ENCODE measurements around the gene SULT2A1. TPM values are rescaled to one million over a fixed set of nuclear protein-coding genes. Genes with fewer than 3 reads are reported as not detected.

SULT2A1 gene
- total RNA-seq, 6 experiments from 2014 or later: 156 to 1,019 (median 382) TPM

GRCh38 chr19:47842941-47843340 is 43.2 kb downstream of the SULT2A1 start:
- TF ChIP-seq POLR2A (IDR thresholded peaks at IDR 0.05) (no peak), CTCF (IDR thresholded peaks at IDR 0.05) (no peak)
- H3K27ac ChIP-seq: no peak overlapping the region
- WGBS (ENCODE audit: insufficient coverage, low coverage, low lambda C conversion rate, missing lambda C conversion rate): 25% methylated on average over 2 of the region's 5 CpGs
- ATAC-seq (no peak), DNase-seq (no peak)
- no peaks in the 10 kb centered on the region for H3K27me3 ChIP-seq
- H3K4me1 ChIP-seq: no peaks in the 10 kb centered on the region
- no peaks in the 10 kb centered on the region for H3K36me3 ChIP-seq
- no peak overlapping the region for H3K4me3 ChIP-seq
- no peaks in the 10 kb centered on the region for H3K9me3 ChIP-seq
- intact Hi-C loops (cut with DNase I): no loop called here

- Histone ChIP-seq H3K4me1 (no peaks in the 10 kb centered on the region), H3K27me3 (no peaks in the 10 kb centered on the region), H3K9me3 (no peaks in the 10 kb centered on the region), H3K4me3 (no peak overlapping the region), H3K36me3 (no peaks in the 10 kb centered on the region), H3K27ac (no peak overlapping the region)
- 19% methylated on average over 7 of the region's 10 CpGs for WGBS (ENCODE audit: insufficient coverage, low coverage, low lambda C conversion rate, missing lambda C conversion rate)
- TF ChIP-seq CTCF (IDR thresholded peaks at IDR 0.05) (no peak), POLR2A (IDR thresholded peaks at IDR 0.05) (no peak)
- ATAC-seq (peak in 1 of 4 donors; percentile 14), DNase-seq (no peak)
- intact Hi-C loops (cut with DNase I): no loop called here
Measured at GRCh38 chr19:47839913-47840312, 46.2 kb downstream of the SULT2A1 start.

GRCh38 chr19:47839411-47839810 is 46.7 kb downstream of the SULT2A1 start:
- H3K27me3 ChIP-seq: no peaks in the 10 kb centered on the region
- no peaks in the 10 kb centered on the region for H3K9me3 ChIP-seq
- no peaks in the 10 kb centered on the region for H3K36me3 ChIP-seq
- peak in 1 of 4 donors; percentile 36 for ATAC-seq
- DNase-seq: no peak
- intact Hi-C loops (cut with DNase I): no loop called here
- 68% methylated on average over 13 of the region's 16 CpGs for WGBS (ENCODE audit: insufficient coverage, low coverage, low lambda C conversion rate, missing lambda C conversion rate)
- no peak overlapping the region for H3K27ac ChIP-seq
- TF ChIP-seq CTCF (IDR thresholded peaks at IDR 0.05): no peak
- no peak for TF ChIP-seq POLR2A (IDR thresholded peaks at IDR 0.05)
- no peak overlapping the region for H3K4me3 ChIP-seq
- H3K4me1 ChIP-seq: no peaks in the 10 kb centered on the region

- WGBS (ENCODE audit: insufficient coverage, low coverage, low lambda C conversion rate, missing lambda C conversion rate): no CpG with 5 or more reads among the region's 8 CpGs
- Histone ChIP-seq H3K27ac (no peak overlapping the region), H3K4me3 (no peak overlapping the region), H3K9me3 (no peaks in the 10 kb centered on the region), H3K4me1 (no peaks in the 10 kb centered on the region), H3K27me3 (no peaks in the 10 kb centered on the region), H3K36me3 (no peaks in the 10 kb centered on the region)
- TF ChIP-seq POLR2A (IDR thresholded peaks at IDR 0.05) (no peak), CTCF (IDR thresholded peaks at IDR 0.05) (no peak)
- intact Hi-C loops (cut with DNase I): no loop called here
- no peak for ATAC-seq
- DNase-seq: no peak
Measured at GRCh38 chr19:47836038-47836437, 50.1 kb downstream of the SULT2A1 start.

- H3K4me1 ChIP-seq: no peaks in the 10 kb centered on the region
- H3K4me3 ChIP-seq: no peak overlapping the region
- WGBS (ENCODE audit: insufficient coverage, low coverage, low lambda C conversion rate, missing lambda C conversion rate): 72% methylated on average over 4 of the region's 4 CpGs
- H3K36me3 ChIP-seq: no peaks in the 10 kb centered on the region
- no peaks in the 10 kb centered on the region for H3K9me3 ChIP-seq
- DNase-seq (no peak), ATAC-seq (no peak)
- intact Hi-C loops (cut with DNase I): no loop called here
- H3K27me3 ChIP-seq: no peaks in the 10 kb centered on the region
- H3K27ac ChIP-seq: no peak overlapping the region
- TF ChIP-seq CTCF (IDR thresholded peaks at IDR 0.05) (no peak), POLR2A (IDR thresholded peaks at IDR 0.05) (no peak)
Measured at GRCh38 chr19:47832723-47833122, 53.4 kb downstream of the SULT2A1 start.

All from right lobe of liver (tissue), 6 donors.